ENCODE measurements around the gene DNAH5. TPM values are rescaled to one million over a fixed set of nuclear protein-coding genes. Genes with fewer than 3 reads are reported as not detected.

Gene DNAH5
- total RNA-seq, 1 donor from 2014 or later, result 0.49 TPM

- intact Hi-C loops (cut with DNase I), result no loop called here
- TF ChIP-seq POLR2A (IDR thresholded peaks at IDR 0.05) (no peak), CTCF (IDR thresholded peaks at IDR 0.05) (no peak), POLR2AphosphoS5 (IDR thresholded peaks at IDR 0.05; ENCODE audit: insufficient read depth in 1 of 2, low read depth in 1 of 2) (no peak)
Measured at GRCh38 chr5:13831351-13831750, 113.1 kb downstream of the DNAH5 start.

GRCh38 chr5:13830536-13830935, 114.0 kb downstream of the DNAH5 start:
- intact Hi-C loops (cut with DNase I), result no loop called here
- no peak for DNase-seq (ENCODE audit: extremely low spot score in 2 of 2)
- TF ChIP-seq POLR2AphosphoS5 (IDR thresholded peaks at IDR 0.05; ENCODE audit: insufficient read depth in 1 of 2, low read depth in 1 of 2) (no peak), POLR2A (IDR thresholded peaks at IDR 0.05) (no peak), CTCF (IDR thresholded peaks at IDR 0.05) (no peak)

More at GRCh38 chr5:13831351-13831750, 113.1 kb downstream of the DNAH5 start:
- no peaks in the 10 kb centered on the region for H3K27me3 ChIP-seq
- no peak overlapping the region for H3K27ac ChIP-seq
- no peaks in the 10 kb centered on the region for H3K4me1 ChIP-seq
- no peaks in the 10 kb centered on the region for H3K9me3 ChIP-seq
- no peak overlapping the region for H3K4me3 ChIP-seq
- DNase-seq (ENCODE audit: extremely low spot score in 2 of 2), result no peak
- H3K36me3 ChIP-seq, result no peaks in the 10 kb centered on the region

GRCh38 chr5:13821366-13821765, 123.1 kb downstream of the DNAH5 start:
- no peaks in the 10 kb centered on the region for H3K4me1 ChIP-seq
- no peaks in the 10 kb centered on the region for H3K27me3 ChIP-seq
- TF ChIP-seq POLR2AphosphoS5 (IDR thresholded peaks at IDR 0.05; ENCODE audit: insufficient read depth in 1 of 2, low read depth in 1 of 2) (no peak), CTCF (IDR thresholded peaks at IDR 0.05) (no peak), POLR2A (IDR thresholded peaks at IDR 0.05) (no peak)
- H3K27ac ChIP-seq, result no peak overlapping the region
- no peak overlapping the region for H3K4me3 ChIP-seq
- no peaks in the 10 kb centered on the region for H3K9me3 ChIP-seq
- DNase-seq (ENCODE audit: extremely low spot score in 2 of 2), result no peak
- H3K36me3 ChIP-seq, result no peaks in the 10 kb centered on the region
- intact Hi-C loops (cut with DNase I), result no loop called here

More at GRCh38 chr5:13830536-13830935, 114.0 kb downstream of the DNAH5 start:
- H3K9me3 ChIP-seq, result no peaks in the 10 kb centered on the region
- no peaks in the 10 kb centered on the region for H3K27me3 ChIP-seq
- H3K4me3 ChIP-seq, result no peak overlapping the region
- no peaks in the 10 kb centered on the region for H3K4me1 ChIP-seq
- H3K36me3 ChIP-seq, result no peaks in the 10 kb centered on the region
- H3K27ac ChIP-seq, result no peak overlapping the region

GRCh38 chr5:13816126-13816525, 128.4 kb downstream of the DNAH5 start:
- no peak for DNase-seq (ENCODE audit: extremely low spot score in 2 of 2)
- Histone ChIP-seq H3K4me1 (no peaks in the 10 kb centered on the region), H3K36me3 (no peaks in the 10 kb centered on the region), H3K27me3 (no peaks in the 10 kb centered on the region), H3K27ac (no peak overlapping the region), H3K4me3 (no peak overlapping the region), H3K9me3 (no peaks in the 10 kb centered on the region)
- no peak for TF ChIP-seq POLR2AphosphoS5 (IDR thresholded peaks at IDR 0.05; ENCODE audit: insufficient read depth in 1 of 2, low read depth in 1 of 2)
- TF ChIP-seq POLR2A (IDR thresholded peaks at IDR 0.05), result no peak
- no peak for TF ChIP-seq CTCF (IDR thresholded peaks at IDR 0.05)
- intact Hi-C loops (cut with DNase I), result no loop called here

- Histone ChIP-seq H3K9me3 (no peaks in the 10 kb centered on the region), H3K36me3 (no peaks in the 10 kb centered on the region), H3K27me3 (no peaks in the 10 kb centered on the region), H3K27ac (no peak overlapping the region), H3K4me1 (no peaks in the 10 kb centered on the region), H3K4me3 (no peak overlapping the region)
- intact Hi-C loops (cut with DNase I), result no loop called here
- TF ChIP-seq POLR2A (IDR thresholded peaks at IDR 0.05), result no peak
- no peak for TF ChIP-seq POLR2AphosphoS5 (IDR thresholded peaks at IDR 0.05; ENCODE audit: insufficient read depth in 1 of 2, low read depth in 1 of 2)
- no peak for TF ChIP-seq CTCF (IDR thresholded peaks at IDR 0.05)
- DNase-seq (ENCODE audit: extremely low spot score in 2 of 2), result no peak
Measured at GRCh38 chr5:13814301-13814700, 130.2 kb downstream of the DNAH5 start.

All from vagina (tissue), 2 donors.